HepG2 (cell line): ENCODE data around the gene ADAMTS13. TPM values are rescaled to one million over a fixed set of nuclear protein-coding genes. Genes with fewer than 3 reads are reported as not detected.

Experiments used
- ARID5B ChIP-seq: IDR thresholded peaks from 2 replicates; pipeline ENCODE4 v1.4.0; 2020; ENCODE audit warnings: mild to moderate bottlenecking, missing genetic modification reagents
- CTCF ChIP-seq: sonication (generic); formaldehyde crosslinking; IDR thresholded peaks from 2 replicates; pipeline ENCODE4 v1.5.0; 2020; ENCODE audit warnings: mild to moderate bottlenecking, missing genetic modification reagents, moderate library complexity
- DMTF1 ChIP-seq: sonication (generic); formaldehyde crosslinking; IDR thresholded peaks from 2 replicates; pipeline ENCODE4 v1.4.0; 2020; ENCODE audit warnings: mild to moderate bottlenecking, missing genetic modification reagents
- ELF3 ChIP-seq: IDR thresholded peaks from 2 replicates; pipeline ENCODE4 v1.6.1; 2016; ENCODE audit warnings: missing genetic modification reagents, missing compliant biosample characterization
- HNF1B ChIP-seq: sonication (generic); formaldehyde crosslinking; IDR thresholded peaks from 2 replicates; pipeline ENCODE4 v1.5.1; 2020; ENCODE audit warnings: mild to moderate bottlenecking, moderate library complexity, missing genetic modification reagents
- HOXA9 ChIP-seq: sonication (generic); formaldehyde crosslinking; IDR thresholded peaks from 2 replicates; pipeline ENCODE4 v1.8.1; 2022; ENCODE audit warnings: missing genetic modification reagents, mild to moderate bottlenecking, moderate library complexity, borderline replicate concordance
- JUN ChIP-seq: sonication (generic); formaldehyde crosslinking; IDR thresholded peaks from 2 replicates; pipeline ENCODE4 v1.4.0; 2020; ENCODE audit warnings: mild to moderate bottlenecking, missing genetic modification reagents
- MAF1 ChIP-seq: sonication (generic); formaldehyde crosslinking; IDR thresholded peaks from 2 replicates; pipeline ENCODE4 v1.5.0; 2020; ENCODE audit warnings: missing genetic modification reagents, borderline replicate concordance
- NCOA2 ChIP-seq: sonication (generic); formaldehyde crosslinking; IDR thresholded peaks from 2 replicates; pipeline ENCODE4 v1.8.0; 2022; ENCODE audit warnings: inconsistent platforms
- RFX1 ChIP-seq: fragments of 450-650 bp; IDR thresholded peaks from 2 replicates; pipeline ENCODE4 v1.6.1; 2017
- ZC3H13 ChIP-seq: sonication (generic); formaldehyde crosslinking; IDR thresholded peaks from 2 replicates; pipeline ENCODE4 v1.8.1; 2023; ENCODE audit warnings: mild to moderate bottlenecking, missing genetic modification reagents, moderate library complexity
- ZNF274 ChIP-seq: sonication (generic); formaldehyde crosslinking; IDR thresholded peaks from 2 replicates; pipeline ENCODE4 v1.5.1; 2020; ENCODE audit warnings: mild to moderate bottlenecking, missing genetic modification reagents
- ZNF451 ChIP-seq: sonication (generic); formaldehyde crosslinking; IDR thresholded peaks from 2 replicates; pipeline ENCODE4 v1.5.0; 2020; ENCODE audit warnings: mild to moderate bottlenecking, missing genetic modification reagents
- ZNF580 ChIP-seq: IDR thresholded peaks from 2 replicates; pipeline ENCODE4 v1.6.1; 2016; ENCODE audit warnings: low read depth, borderline replicate concordance
- ZNF775 ChIP-seq: sonication (generic); formaldehyde crosslinking; IDR thresholded peaks from 2 replicates; pipeline ENCODE4 v1.4.0; 2020; ENCODE audit warnings: missing genetic modification reagents, mild to moderate bottlenecking, moderate library complexity, borderline replicate concordance
- polyA plus RNA-seq, 8 experiments: library from polyadenylated mRNA; depleted of rRNA in 3 of 8; stranded (reverse) in 7 of 8; unstranded in 1 of 8; fragments of >200 nt; fragmentation: Illumina TruSeq in 4 of 8; extraction: Trizol in 4 of 8; gene quantifications; 2 replicates each; pipeline versions ENCODE4 v1.2.1 to v1.2.3, GENCODE V29; 2011 to 2016; ENCODE audit warnings: low read depth in 4 of 8, missing spikeins in 1 of 8, mixed read lengths in 1 of 8; ENCODE audit not compliant: insufficient read depth in 1 of 8
- total RNA-seq, 5 experiments: library from RNA; depleted of rRNA; stranded (reverse); fragments of >200 nt; fragmentation: Illumina TruSeq; extraction: Trizol; gene quantifications; 2 replicates each; pipeline ENCODE4 v1.2.3, GENCODE V29; 2016; ENCODE audit warnings: low read depth in 1 of 5
- TF ChIP-seq, protein P1 (sequence below): sonication (generic); formaldehyde crosslinking; conservative IDR thresholded peaks from 2 replicates; pipeline ENCODE4 v1.8.0; 2022; ENCODE audit warnings: missing genetic modification reagents
- TF ChIP-seq, protein P2 (sequence below): sonication (generic); formaldehyde crosslinking; IDR thresholded peaks from 2 replicates; pipeline ENCODE4 v1.8.1; 2023; ENCODE audit warnings: mild to moderate bottlenecking, missing genetic modification reagents

The ADAMTS13 gene
- total and polyA plus RNA-seq, 2 of the 13 experiments (the other 11 are each of a cell fraction or from before 2014, with no cell fraction given): 0.91 to 4.5 TPM

GRCh38 chr9:133394687-133395271, 27.4 kb upstream of the ADAMTS13 start (continued):
- TF ChIP-seq HNF1B (CRISPR knock-in tag) (0 out of 2 replicates have a peak, but pooled peaks have one; percentile 18), HOXA9 (CRISPR knock-in tag) (no peak), ARID5B (CRISPR knock-in tag) (peak; percentile 18; the same call in 1 of the 2 replicates), ZNF775 (CRISPR knock-in tag) (no peak), MAF1 (CRISPR knock-in tag) (no peak), DMTF1 (no peak), ZNF451 (no peak), ZC3H13 (no peak), ELF3 (CRISPR knock-in tag) (no peak), ZNF580 (CRISPR knock-in tag) (no peak), RFX1 (no peak), JUN (CRISPR knock-in tag) (no peak), NCOA2 (CRISPR knock-in tag) (peak; percentile 38; the same call in 1 of the 2 replicates), ZNF274 (no peak), CTCF (peak; percentile 45)
- TF ChIP-seq, protein P1, sequence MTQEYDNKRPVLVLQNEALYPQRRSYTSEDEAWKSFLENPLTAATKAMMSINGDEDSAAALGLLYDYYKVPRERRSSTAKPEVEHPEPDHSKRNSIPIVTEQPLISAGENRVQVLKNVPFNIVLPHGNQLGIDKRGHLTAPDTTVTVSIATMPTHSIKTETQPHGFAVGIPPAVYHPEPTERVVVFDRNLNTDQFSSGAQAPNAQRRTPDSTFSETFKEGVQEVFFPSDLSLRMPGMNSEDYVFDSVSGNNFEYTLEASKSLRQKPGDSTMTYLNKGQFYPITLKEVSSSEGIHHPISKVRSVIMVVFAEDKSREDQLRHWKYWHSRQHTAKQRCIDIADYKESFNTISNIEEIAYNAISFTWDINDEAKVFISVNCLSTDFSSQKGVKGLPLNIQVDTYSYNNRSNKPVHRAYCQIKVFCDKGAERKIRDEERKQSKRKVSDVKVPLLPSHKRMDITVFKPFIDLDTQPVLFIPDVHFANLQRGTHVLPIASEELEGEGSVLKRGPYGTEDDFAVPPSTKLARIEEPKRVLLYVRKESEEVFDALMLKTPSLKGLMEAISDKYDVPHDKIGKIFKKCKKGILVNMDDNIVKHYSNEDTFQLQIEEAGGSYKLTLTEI (CRISPR knock-in tag): no peak
- TF ChIP-seq, protein P2, sequence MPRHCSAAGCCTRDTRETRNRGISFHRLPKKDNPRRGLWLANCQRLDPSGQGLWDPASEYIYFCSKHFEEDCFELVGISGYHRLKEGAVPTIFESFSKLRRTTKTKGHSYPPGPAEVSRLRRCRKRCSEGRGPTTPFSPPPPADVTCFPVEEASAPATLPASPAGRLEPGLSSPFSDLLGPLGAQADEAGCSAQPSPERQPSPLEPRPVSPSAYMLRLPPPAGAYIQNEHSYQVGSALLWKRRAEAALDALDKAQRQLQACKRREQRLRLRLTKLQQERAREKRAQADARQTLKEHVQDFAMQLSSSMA (CRISPR knock-in tag): no peak
